GM19240 (cell line): ENCODE data around the gene MACROD1.

Experiments used
- DNase-seq: peaks from one replicate; pipeline ENCODE4 v3.0.0; 2011; ENCODE audit warnings: low spot score; ENCODE audit not compliant: insufficient read length

Gene MACROD1

GRCh38 chr11:64093233-64094039, 72.5 kb downstream of the MACROD1 start:
- no peak for DNase-seq

- DNase-seq: no peak
These were observed 73.2 kb downstream of the MACROD1 start for GRCh38 chr11:64092761-64093136.

- no peak for DNase-seq
These were observed 73.7 kb downstream of the MACROD1 start for GRCh38 chr11:64092111-64092760.

- DNase-seq: no peak
These were observed 75.0 kb downstream of the MACROD1 start for GRCh38 chr11:64090806-64091516.

GRCh38 chr11:64089915-64090805, 75.8 kb downstream of the MACROD1 start:
- no peak for DNase-seq

- no peak for DNase-seq
These were observed 76.4 kb downstream of the MACROD1 start for GRCh38 chr11:64089493-64089892.

- DNase-seq: no peak
These were observed 76.9 kb downstream of the MACROD1 start for GRCh38 chr11:64089027-64089360.

GRCh38 chr11:64088162-64089026, 77.5 kb downstream of the MACROD1 start:
- no peak for DNase-seq

- no peak for DNase-seq
These were observed 79.4 kb downstream of the MACROD1 start for GRCh38 chr11:64086258-64087123.

- no peak for DNase-seq
These were observed 80.0 kb downstream of the MACROD1 start for GRCh38 chr11:64085906-64086257.

- no peak for DNase-seq
These were observed 80.8 kb downstream of the MACROD1 start for GRCh38 chr11:64084951-64085710.

GRCh38 chr11:64084146-64084950, 81.6 kb downstream of the MACROD1 start:
- no peak for DNase-seq

- no peak for DNase-seq
These were observed 82.4 kb downstream of the MACROD1 start for GRCh38 chr11:64083398-64084080.

- no peak for DNase-seq
These were observed 84.0 kb downstream of the MACROD1 start for GRCh38 chr11:64081745-64082442.

- DNase-seq: no peak
These were observed 85.5 kb downstream of the MACROD1 start for GRCh38 chr11:64080390-64080789.

- DNase-seq: no peak
These were observed 87.0 kb downstream of the MACROD1 start for GRCh38 chr11:64078905-64079304.

- no peak for DNase-seq
These were observed 87.6 kb downstream of the MACROD1 start for GRCh38 chr11:64078284-64078683.
